CD4-positive, alpha-beta T cell treated with Interleukin-12 subunit alpha and Interleukin-12 subunit beta, for 1 hour (primary cell): Measurements from ENCODE around the gene HMCN1.
"Not testable (repeated sequence)": the region's sequence is repeated elsewhere in the genome, so short reads cannot be mapped to it uniquely, and the experiment has no call there.

Experiments
- DNase-seq: peaks from one replicate; pipeline ENCODE4 v3.0.0-alpha.2; 2020

Gene HMCN1

DNA sequence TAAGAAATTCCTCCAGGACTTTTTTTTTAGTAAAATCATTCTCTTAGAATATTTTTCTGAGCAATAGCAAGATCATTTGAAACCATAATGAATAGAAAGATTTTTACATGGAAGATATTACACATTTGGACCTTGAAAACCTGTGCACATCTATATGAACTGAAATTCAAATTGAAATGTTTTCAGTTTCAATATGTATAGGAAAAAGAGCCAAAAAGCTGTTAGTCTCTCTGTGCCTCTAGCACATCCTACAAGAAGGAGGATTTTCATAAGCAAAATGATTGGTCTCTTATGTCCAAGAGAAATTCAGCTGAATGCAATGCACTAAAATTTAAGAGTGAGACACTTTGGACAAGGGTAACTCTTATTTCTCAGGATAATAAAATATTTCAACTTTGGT, 8.2 kb downstream of the HMCN1 start:
- no peak for DNase-seq

DNA sequence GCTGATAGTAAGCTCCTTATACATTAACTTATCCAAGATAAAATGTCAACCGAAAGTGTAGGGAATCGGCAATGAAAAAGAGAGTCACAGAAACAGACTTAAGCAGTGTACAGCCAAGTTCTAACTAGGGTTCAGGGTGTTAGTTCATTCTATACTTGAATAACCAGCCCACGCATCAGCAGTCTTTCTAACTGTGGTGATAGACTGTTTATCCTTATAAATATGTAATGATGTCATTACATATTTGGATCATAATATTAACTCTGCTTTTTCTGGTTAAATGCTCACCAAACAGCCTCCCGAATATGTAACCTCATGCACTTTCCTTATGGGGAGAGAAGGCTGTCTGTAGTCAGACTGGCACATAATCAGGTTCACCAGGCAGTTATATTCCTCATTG, 11.0 kb downstream of the HMCN1 start:
- DNase-seq = no peak

DNA sequence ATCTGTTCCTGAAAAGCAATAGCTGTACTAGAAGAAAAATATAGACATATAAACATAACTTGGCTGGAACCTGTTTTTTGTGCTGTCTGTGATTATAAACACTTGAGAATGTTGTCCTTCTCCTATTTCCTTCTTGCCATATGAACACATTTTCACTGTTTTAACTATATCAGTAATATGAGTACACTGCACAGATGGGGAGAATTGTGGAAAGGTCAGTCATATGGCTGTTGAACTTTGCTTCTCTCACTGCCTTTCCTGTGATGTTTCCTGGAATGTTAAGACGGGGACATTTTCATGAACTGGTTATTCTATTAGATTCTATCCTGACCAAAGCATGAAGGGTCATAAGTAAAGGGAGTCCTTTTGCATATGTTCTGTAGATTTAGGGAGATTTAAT, 24.9 kb downstream of the HMCN1 start:
- DNase-seq = no peak

DNA sequence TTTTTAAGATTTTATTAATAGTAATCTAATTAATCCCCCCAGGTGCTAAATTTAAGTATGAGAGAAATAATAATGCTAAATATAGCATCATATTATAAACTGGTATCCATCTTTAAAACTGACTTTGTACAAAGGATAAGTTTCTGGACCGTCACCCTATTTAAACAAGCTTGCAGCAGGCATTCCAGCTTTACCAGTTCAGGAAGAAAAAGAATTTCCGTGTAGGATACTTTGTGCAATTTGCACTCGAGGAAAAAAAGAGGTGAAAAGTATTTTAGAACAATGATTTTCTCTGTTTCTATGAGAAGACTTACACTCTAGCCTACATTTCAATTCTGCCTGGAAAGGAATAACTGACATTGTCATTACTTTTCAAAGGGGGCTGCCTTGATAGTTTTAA, 27.6 kb downstream of the HMCN1 start:
- no peak for DNase-seq

- no peak for DNase-seq
These were observed 33.4 kb downstream of the HMCN1 start for GRCh38 chr1:185767508-185768120.

DNA sequence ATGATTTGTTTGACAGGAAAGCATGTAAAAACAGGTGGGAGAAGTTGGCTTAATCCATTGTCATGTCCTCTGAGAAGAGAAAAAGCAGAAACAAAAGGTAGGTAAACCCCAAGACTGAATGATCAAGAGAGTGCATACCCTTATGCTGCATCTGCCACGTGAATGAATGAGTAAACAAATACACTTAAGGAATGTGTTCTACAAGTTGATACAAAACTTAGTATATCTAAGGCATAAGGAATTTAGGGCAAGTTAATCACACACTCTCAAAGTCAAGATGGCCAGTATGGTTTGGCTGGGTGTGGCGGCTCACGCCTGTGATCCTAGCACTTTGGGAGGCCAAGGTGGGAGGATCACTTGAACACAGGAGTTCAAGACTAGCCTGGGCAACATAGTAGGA, 34.2 kb downstream of the HMCN1 start:
- DNase-seq = no peak

- DNase-seq = no peak
These were observed 34.9 kb downstream of the HMCN1 start for GRCh38 chr1:185769136-185769535.

DNA sequence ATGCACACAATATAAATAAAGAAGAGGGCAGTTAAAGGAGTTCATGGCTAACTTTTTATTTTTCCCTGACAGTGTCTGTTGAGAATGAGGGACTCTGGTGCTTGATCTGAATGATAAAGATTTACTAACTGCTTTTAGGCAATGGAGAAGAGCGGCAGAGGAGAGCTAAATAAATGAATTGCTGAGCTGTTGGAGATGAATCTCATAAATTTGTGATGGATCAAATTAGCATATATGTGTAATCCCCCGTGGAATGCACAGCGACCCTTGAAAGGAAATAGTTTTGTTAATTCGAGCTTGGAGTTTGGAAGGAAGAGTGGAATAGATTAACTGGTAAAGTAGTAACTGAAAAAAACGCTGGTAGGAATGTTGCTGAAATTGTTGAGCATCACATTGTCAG, 40.2 kb downstream of the HMCN1 start:
- no peak for DNase-seq

- DNase-seq = no peak
These were observed 41.3 kb downstream of the HMCN1 start for GRCh38 chr1:185775501-185775900.

- no peak for DNase-seq
These were observed 42.3 kb downstream of the HMCN1 start for GRCh38 chr1:185776522-185776921.

GRCh38 chr1:185783860-185784259, 49.7 kb downstream of the HMCN1 start:
- DNase-seq = not testable (repeated sequence)

GRCh38 chr1:185785586-185785985, 51.4 kb downstream of the HMCN1 start:
- no peak for DNase-seq

DNA sequence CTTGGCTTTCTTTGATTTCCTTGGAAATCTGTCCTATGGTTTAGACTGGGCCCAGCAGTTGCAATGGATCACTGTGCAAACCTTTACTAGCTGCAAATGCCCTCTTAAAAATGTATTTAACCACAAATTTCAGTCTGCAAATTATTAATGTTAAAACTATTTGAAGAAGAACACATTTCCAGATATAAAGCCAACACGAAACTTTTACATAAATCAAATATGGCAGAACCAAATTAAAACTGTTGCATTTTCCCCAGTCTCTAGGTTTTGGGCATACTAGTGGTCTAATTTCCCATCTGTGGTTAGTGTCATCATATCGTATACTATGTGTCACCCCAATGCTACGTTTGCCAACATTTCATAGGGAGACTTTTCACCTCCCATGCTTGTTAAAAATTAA, 52.3 kb downstream of the HMCN1 start:
- no peak for DNase-seq

- DNase-seq = no peak
These were observed 53.0 kb downstream of the HMCN1 start for GRCh38 chr1:185787238-185787637.

GRCh38 chr1:185788386-185788785, 54.2 kb downstream of the HMCN1 start:
- no peak for DNase-seq

DNA sequence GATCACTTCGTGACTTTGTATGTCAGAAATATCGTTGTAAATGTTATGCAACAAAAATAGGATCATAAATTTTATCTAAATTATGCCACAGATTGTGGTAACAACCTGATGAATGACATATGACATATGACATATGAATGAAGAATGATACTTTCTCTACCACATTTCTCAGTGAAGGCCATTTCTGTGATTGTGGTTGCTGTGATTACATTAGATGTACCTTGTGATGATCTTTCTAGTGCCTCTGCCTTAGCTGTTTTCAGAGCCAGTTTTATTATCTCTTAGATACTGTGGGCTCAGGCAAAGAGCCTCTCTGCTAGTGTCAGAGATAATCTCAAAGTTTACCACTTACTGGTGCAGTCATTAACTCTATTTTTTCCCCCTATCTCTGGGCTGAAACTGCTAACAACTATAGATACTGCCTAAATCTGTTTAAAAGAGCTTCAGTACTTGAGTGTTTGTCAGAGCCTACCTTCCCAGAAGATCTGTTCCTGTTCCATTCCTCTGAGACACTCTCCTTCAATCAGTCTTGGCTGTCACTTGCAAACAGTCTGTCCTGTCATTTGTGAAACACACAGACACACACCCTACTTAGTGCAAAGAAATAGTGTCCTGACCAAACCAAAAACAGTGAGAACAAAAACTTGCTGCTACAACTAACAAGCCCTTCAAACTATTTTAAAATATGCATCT, 55.5 kb downstream of the HMCN1 start:
- DNase-seq = no peak

- DNase-seq = no peak
These were observed 56.1 kb downstream of the HMCN1 start for GRCh38 chr1:185790194-185790735.

GRCh38 chr1:185792040-185792439, 57.8 kb downstream of the HMCN1 start:
- no peak for DNase-seq

GRCh38 chr1:185794495-185794894, 60.3 kb downstream of the HMCN1 start:
- DNase-seq = not testable (repeated sequence)

DNA sequence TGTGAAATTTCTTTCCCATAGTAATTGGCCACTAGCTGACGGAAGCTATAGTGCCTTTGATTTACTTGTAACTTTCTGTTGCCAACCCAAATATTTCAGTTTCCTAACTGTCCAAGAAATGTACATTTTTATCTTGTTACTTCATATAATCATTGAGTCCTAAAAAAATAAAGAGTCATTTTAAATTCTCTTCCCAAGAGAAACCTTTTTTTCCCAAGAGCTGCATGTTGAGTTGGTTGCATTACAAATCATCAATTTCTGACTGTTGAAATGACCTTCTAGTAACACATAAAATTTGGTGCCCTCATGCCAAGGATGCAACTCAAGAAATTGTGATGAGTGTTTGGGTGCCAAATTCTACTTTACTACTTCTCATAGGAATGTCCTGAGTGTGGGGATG, 61.0 kb downstream of the HMCN1 start:
- DNase-seq = no peak

DNA sequence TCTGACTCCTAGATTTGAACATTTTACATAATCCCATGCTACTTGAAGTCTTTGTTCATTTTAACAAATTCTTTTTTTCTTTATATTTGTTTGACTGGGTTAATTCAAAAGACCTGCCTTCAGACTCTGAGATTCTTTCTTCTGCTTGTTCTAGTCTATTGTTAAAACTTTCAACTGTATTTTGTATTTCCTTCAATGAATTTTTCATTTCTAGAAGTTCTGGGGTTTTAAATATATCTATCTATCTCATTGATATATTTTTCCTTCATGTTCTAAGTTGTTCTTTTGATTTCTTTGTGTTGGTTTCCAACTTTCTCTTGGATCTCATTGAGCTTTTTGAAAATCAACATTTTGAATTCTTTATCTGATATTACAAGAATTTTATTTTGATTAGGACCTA, 64.3 kb downstream of the HMCN1 start:
- DNase-seq = no peak

GRCh38 chr1:185803241-185803640, 69.0 kb downstream of the HMCN1 start:
- DNase-seq = no peak

- DNase-seq = no peak
These were observed 70.0 kb downstream of the HMCN1 start for GRCh38 chr1:185804206-185804605.

DNA sequence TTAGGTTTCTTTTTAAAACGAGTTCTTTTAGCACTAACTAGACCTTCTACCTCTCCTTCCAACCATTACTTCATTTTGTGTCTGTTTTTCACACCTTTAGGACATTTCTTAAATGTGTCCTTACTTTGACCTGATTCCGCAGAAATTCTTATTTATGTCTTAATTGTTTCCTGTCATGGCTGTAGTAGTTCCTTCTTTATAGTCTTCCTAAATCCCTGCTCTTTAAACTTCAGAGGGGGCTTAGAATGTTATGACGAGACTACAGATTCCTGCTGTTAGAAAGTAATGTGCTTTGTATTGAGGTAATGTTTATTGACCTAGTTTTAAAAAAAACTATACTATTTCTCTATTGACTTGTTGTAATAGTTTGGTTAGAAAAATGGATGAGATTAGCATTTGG, 70.4 kb downstream of the HMCN1 start:
- no peak for DNase-seq

GRCh38 chr1:185807275-185807674, 73.1 kb downstream of the HMCN1 start:
- DNase-seq = no peak
